H1 (cell line): ENCODE measurements around the gene SLC37A1.

Source experiments
- ZNF274 ChIP-seq: IDR thresholded peaks from 2 replicates; pipeline ENCODE4 v1.7.0; 2012; ENCODE audit warnings: low read length, borderline replicate concordance; ENCODE audit errors: extremely low read depth
- TF ChIP-seq, protein P1 (sequence below), 3 experiments: IDR thresholded peaks; 1 replicate in 2 of 3; 2 replicates in 1 of 3; pipeline versions ENCODE4 v1.5.1 to v1.6.1; 2011; ENCODE audit warnings: low read length in 3 of 3, mild to moderate bottlenecking in 3 of 3, inconsistent platforms in 2 of 3, low read depth in 1 of 3, moderate library complexity in 1 of 3; ENCODE audit not compliant: insufficient read depth in 1 of 3; ENCODE audit errors: control extremely low read depth in 1 of 3

DNA sequence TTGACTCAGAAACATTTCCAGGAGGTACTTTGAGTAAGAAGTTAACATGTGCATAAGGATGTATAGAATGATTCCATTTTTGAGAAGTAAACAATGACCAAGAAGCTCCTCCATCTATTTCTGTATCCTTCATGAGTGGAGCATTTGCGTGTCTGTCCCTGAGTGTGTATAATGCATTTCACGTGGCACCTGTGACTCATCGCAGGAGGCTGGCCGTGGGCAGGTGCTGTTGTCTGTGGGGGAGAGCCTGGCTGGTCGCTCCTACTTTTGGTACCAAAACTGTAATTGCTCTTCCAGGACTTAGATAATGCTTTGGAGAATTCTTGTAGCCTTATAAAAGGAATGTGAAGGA is 16.5 kb downstream of the SLC37A1 start:
- TF ChIP-seq, protein P1, sequence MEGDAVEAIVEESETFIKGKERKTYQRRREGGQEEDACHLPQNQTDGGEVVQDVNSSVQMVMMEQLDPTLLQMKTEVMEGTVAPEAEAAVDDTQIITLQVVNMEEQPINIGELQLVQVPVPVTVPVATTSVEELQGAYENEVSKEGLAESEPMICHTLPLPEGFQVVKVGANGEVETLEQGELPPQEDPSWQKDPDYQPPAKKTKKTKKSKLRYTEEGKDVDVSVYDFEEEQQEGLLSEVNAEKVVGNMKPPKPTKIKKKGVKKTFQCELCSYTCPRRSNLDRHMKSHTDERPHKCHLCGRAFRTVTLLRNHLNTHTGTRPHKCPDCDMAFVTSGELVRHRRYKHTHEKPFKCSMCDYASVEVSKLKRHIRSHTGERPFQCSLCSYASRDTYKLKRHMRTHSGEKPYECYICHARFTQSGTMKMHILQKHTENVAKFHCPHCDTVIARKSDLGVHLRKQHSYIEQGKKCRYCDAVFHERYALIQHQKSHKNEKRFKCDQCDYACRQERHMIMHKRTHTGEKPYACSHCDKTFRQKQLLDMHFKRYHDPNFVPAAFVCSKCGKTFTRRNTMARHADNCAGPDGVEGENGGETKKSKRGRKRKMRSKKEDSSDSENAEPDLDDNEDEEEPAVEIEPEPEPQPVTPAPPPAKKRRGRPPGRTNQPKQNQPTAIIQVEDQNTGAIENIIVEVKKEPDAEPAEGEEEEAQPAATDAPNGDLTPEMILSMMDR (IDR thresholded peaks at IDR 0.05; ENCODE audit: control extremely low read depth in 1 of 3, insufficient read depth in 1 of 3, low read depth in 1 of 3, low read length in 3 of 3), result no peak
- no peak for TF ChIP-seq ZNF274
